GM19452 (cell line): ENCODE measurements around the gene EML1.

Experiments
- ATAC-seq: cut with Tn5 transposase; IDR thresholded peaks from one replicate; pipeline ENCODE4 v1.9.1; 2021; ENCODE audit not compliant: unreplicated experiment

The EML1 gene

DNA sequence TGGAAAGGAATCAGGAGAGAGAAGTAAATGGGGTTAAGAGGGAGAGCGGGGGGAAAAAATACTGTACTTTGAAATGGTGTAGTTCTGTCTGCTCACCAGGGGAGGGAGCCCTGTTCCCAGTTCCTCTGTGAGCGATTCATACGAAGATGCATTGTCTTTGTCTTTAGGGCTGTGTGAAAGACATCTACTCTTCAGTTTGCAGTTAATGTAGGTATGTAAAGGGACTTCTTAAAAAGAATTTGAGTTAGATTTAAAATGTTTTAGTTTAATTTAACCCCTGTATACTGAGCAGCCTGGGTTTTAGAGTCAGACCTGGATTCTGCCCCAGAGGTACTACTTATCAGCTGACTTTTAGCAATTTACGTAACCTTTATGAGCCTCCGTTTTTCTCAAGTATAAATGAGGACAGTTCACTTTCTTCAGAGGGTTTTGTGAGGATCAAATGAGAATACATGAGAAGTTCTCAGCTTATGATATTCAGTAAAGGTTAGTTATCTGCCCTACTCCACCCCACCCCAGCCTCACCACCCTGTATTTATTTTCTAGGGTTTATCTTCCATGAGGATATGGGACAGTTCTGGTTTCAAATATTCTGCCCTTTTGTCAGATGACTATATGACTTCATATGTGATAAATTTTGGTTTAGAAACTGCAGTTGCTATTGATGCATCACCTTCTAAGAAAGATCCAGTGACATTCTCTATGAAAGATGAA lies 189.5 kb downstream of the EML1 start:
- peak; percentile 74 for ATAC-seq

DNA sequence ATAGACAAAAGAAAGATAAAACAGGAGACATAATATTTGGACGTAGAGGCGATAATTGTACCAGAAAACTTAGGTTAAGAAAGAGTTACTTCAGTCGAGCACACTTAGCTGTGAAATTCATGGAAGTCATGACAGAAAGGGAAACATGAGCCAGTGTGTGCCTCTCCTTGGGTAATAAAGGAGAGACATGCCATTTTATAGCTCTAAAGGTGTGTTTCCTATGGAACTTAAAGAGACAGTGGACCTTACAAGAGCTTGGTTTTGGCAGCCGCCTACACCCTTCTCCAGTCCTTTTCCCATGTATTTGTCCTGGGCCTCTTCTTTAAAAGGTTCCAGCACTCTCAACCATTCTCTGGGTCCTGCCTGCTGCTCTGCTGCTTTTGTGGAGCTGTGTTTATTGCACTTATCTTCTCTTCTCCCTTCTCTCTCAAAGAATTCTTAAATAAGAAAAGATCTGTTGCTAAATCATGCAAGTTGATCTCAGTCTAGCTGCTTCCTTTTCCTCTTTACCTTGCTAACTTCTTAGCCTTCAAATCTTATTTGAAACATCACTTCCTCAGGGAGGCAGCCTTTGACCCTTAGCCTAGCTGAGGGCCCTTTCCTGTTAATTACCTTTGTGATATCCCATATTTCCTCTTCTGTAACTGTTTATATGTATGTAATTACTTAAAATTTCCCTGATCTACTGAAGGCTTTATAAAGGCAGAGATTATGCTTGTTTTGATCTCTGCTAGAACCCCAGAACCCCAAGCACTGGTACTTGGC lies 190.2 kb downstream of the EML1 start:
- ATAC-seq = no peak

DNA sequence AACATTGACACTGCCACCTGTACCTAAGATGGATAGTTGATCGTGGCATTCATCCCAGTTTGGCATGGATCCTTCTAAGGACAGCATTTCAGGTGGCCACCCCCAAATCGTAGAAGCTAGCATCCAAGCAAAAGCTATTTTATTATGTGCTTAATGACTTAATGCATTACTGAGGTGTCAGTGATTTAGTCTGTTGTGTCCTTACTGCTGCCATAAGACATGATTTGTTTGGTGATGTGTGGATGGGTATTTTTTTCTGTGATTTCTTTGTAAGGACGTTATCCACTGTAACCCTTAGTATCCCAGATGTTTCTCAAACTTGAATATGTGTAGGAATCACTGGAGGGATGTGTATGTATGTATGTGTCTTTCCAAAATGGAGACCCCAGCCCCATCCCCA lies 190.8 kb downstream of the EML1 start:
- no peak for ATAC-seq

DNA sequence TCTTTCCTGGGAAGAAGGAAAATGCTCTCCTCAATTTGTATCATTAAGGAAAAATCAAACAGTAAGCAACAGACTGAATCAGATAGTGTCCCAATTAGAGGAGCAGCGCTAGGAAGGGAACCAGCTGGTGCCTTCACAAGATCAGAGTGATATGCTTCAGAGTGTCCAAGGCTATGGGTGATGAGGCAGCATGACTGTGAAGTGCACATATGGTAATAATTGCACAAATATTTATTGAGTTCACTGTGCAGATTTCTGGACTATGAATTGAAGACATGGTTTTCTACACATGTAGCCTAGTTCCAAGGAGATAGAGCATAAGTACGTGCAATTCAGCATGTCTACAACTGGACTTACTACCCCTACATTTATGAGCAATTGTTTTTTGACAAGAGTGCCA lies 193.2 kb downstream of the EML1 start:
- ATAC-seq = no peak

DNA sequence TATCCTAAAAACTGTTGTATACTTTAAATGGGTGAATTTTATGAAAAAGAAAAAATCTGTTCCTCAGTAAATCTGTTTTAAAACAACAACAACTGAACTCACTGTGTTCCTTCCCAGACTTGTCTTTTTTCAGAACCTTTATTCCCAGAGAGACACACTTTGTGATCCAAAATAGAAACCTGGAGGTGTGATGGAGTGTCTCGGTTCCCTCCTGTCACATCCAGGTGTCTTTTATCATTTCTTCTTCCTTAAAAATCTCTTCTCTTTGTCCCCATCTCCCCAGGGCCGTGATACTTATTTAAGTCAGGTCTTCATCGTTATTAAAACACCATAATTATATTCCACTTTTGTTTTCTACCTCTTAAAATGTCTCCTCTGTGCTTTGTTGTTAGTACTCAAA lies 195.8 kb downstream of the EML1 start:
- no peak for ATAC-seq

DNA sequence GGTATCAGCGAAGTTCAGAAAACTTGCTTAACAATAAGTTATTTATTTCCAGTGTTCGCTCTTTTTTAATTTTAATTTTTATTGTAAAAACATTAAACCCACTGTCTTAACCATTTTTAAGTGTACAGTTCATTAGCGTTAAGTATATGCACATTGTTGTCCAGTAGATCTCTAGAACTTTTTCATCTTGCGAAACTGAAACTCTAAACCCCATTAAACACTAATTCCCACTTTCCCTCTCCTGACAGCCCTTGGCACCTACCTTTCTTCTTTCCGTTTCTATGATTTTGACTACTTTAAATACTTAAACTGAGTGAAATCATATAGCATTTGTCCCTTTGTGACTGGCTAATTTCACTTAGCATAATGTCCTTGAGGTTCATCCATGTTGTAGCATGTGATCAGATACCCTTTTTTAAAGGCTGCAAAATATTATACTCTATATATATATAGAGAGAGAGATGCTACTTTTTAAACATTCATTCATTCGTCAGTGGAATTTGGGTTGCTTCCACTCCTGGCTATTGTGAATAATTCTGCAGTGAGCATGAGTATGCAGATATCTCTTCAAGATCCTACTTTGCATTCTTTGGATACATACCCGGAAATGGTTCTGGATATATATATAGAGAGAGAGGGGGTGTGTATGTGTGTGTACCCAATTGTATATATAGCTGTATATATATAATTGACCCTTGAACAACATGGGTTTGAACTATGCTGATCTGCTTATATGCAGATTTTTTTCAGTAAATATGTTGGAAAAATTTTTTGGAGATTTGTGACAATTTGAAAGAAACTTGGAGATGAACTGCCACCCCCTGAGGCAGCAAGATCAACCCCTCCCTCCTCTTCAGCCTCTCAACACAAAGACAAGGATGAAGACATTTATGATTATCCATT lies 197.3 kb downstream of the EML1 start:
- no peak for ATAC-seq

DNA sequence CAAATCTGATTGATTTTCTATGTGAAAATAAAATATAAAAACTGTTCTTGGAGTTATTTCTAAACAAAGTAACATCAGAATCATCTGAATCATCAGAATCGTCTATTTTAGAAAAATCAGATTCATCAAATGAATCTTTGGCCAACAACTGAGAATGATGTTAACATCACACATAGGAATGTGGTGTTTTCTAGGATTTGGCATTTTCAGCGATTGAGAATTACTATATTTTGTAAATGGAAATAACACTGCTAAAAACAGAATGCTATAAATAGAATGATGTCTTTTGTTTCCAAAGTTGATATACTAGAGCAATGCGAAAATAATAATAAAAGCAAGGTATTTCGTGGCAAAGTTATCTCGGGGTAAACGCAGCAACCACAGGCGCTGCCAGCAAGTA lies 198.1 kb downstream of the EML1 start:
- ATAC-seq = no peak
